Osteoblast (primary cell): ENCODE results near the gene CHEK1. TPM values are rescaled to one million over a fixed set of nuclear protein-coding genes. Genes with fewer than 3 reads are reported as not detected.

ENCODE experiments used
- DNase-seq: peaks from one replicate; pipeline ENCODE4 v3.0.0; 2011; ENCODE audit warnings: low spot score, mixed read lengths; ENCODE audit not compliant: insufficient read length; ENCODE audit errors: missing footprints
- H2AFZ ChIP-seq: 2 replicates; pipeline ENCODE4 v1.6.0; 2011; ENCODE audit warnings: mild to moderate bottlenecking, low read length
- H3K27ac ChIP-seq: 2 replicates; pipeline ENCODE4 v1.5.1; 2011; ENCODE audit warnings: mild to moderate bottlenecking, low read depth, low read length, moderate library complexity
- H3K27me3 ChIP-seq: 2 replicates; pipeline ENCODE4 v1.6.0; 2012; ENCODE audit warnings: mild to moderate bottlenecking, control low read depth, inconsistent platforms, low read length, moderate library complexity; ENCODE audit not compliant: insufficient read depth
- H3K36me3 ChIP-seq: 2 replicates; pipeline ENCODE4 v1.5.1; 2011; ENCODE audit warnings: mild to moderate bottlenecking, low read length, control low read depth, moderate library complexity; ENCODE audit not compliant: insufficient read depth
- H3K4me1 ChIP-seq: 2 replicates; pipeline ENCODE4 v1.5.1; 2011; ENCODE audit warnings: mild to moderate bottlenecking, low read length, control low read depth, moderate library complexity; ENCODE audit not compliant: insufficient read depth
- H3K4me2 ChIP-seq: 2 replicates; pipeline ENCODE4 v1.6.0; 2011; ENCODE audit warnings: mild to moderate bottlenecking, low read length; ENCODE audit not compliant: insufficient read depth
- H3K4me3 ChIP-seq: fragments of 200-600 bp; sonication (generic); 3 replicates; pipeline ENCODE4 v1.5.1; 2012; ENCODE audit warnings: mild to moderate bottlenecking, low read length, inconsistent platforms; ENCODE audit not compliant: insufficient read depth
- H3K79me2 ChIP-seq: 2 replicates; pipeline ENCODE4 v1.6.0; 2012; ENCODE audit warnings: mild to moderate bottlenecking, low read length, control low read depth, inconsistent platforms; ENCODE audit not compliant: insufficient read depth
- H3K9me3 ChIP-seq: 2 replicates; pipeline ENCODE4 v1.5.1; 2011; ENCODE audit warnings: low read depth, low read length, control low read depth
- H4K20me1 ChIP-seq: 2 replicates; pipeline ENCODE4 v1.6.0; 2012; ENCODE audit warnings: mild to moderate bottlenecking, low read length, control low read depth; ENCODE audit not compliant: insufficient read depth
- total RNA-seq: library from RNA; depleted of rRNA; stranded (reverse); fragments of >200 nt; gene quantifications from 2 replicates; pipeline ENCODE4 v1.2.3, GENCODE V29; 2012
- TF ChIP-seq, protein P1 (sequence below): IDR thresholded peaks from 2 replicates; pipeline ENCODE4 v1.5.1; 2011; ENCODE audit warnings: mild to moderate bottlenecking, low read depth, low read length, moderate library complexity; ENCODE audit errors: extremely low read depth

The CHEK1 gene
- total RNA-seq, 1 donor = 16.6 TPM

DNA sequence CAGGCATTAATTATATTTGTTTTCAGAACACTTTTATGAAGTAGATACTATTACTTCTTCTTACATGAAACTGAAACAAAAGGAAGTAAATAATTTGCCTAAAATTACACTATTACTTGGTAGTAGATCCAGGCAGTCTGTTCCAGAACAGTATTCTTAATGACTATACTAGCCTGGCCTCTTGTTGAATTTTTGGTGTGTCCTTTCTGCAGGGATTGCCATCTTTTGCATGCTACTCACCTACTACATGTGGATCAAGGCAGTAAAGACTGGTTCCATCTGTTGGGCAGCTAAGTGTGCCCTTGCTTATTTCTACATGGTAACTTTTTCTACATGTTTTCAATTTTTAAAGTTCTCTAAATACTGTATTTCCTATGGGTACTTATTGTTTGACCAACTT, 19.5 kb upstream of the CHEK1 start:
- no peak overlapping the region for H3K4me2 ChIP-seq
- TF ChIP-seq, protein P1, sequence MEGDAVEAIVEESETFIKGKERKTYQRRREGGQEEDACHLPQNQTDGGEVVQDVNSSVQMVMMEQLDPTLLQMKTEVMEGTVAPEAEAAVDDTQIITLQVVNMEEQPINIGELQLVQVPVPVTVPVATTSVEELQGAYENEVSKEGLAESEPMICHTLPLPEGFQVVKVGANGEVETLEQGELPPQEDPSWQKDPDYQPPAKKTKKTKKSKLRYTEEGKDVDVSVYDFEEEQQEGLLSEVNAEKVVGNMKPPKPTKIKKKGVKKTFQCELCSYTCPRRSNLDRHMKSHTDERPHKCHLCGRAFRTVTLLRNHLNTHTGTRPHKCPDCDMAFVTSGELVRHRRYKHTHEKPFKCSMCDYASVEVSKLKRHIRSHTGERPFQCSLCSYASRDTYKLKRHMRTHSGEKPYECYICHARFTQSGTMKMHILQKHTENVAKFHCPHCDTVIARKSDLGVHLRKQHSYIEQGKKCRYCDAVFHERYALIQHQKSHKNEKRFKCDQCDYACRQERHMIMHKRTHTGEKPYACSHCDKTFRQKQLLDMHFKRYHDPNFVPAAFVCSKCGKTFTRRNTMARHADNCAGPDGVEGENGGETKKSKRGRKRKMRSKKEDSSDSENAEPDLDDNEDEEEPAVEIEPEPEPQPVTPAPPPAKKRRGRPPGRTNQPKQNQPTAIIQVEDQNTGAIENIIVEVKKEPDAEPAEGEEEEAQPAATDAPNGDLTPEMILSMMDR = no peak
- H3K4me3 ChIP-seq = no peak overlapping the region
- no peaks in the 10 kb centered on the region for H3K27me3 ChIP-seq
- DNase-seq = no peak
- peaks cover 14% of the 10 kb centered on the region for H3K4me1 ChIP-seq
- peaks cover 89% of the 10 kb centered on the region for H3K36me3 ChIP-seq
- H2AFZ ChIP-seq = no peak overlapping the region
- no peak overlapping the region for H3K27ac ChIP-seq
- H3K9me3 ChIP-seq = no peaks in the 10 kb centered on the region
- H3K79me2 ChIP-seq = peaks cover 19% of the 10 kb centered on the region
- peaks cover 3% of the 10 kb centered on the region for H4K20me1 ChIP-seq

DNA sequence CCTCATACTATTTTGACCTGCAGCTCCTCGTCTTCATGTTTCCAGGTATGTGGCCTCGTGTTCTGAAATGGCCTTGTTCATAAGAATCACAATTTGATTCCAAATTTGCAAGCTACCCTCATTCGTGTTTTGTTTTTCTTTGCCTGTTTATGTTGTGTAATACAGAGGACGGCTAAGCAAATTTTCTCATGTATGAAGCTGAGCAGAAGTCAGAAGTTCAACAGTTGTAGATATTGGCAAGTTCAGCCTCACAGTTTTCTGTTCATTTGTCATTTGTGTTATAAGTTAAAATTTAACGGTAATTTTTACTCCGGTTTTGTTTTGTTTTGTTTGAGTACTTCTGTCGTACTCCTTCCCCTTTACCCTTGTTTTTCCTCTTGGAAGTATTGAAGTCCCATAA, 15.4 kb upstream of the CHEK1 start:
- H3K36me3 ChIP-seq = peaks cover 89% of the 10 kb centered on the region
- TF ChIP-seq, protein P1 = no peak
- no peaks in the 10 kb centered on the region for H3K9me3 ChIP-seq

DNA sequence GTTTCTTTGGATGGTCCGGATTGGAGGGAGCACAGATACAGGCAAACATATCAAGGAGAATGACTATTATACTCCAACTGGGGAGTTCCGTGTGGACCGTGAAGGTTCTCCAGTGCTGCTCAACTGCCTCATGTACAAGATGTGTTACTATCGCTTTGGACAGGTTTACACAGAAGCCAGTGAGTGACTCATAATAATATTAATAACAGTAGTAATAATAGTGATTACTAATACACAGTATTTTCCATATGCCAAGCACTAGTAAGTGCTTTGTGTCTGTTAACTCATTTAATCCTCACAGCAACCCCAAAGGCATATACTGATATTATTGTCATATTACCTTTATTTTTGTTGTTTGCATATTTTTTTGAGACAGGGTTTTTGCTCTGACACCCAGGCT, 6.6 kb upstream of the CHEK1 start:
- Histone ChIP-seq H2AFZ (no peak overlapping the region), H3K9me3 (no peaks in the 10 kb centered on the region), H3K4me2 (no peak overlapping the region), H4K20me1 (no peaks in the 10 kb centered on the region), H3K27ac (no peak overlapping the region), H3K36me3 (peaks cover 70% of the 10 kb centered on the region), H3K4me3 (no peak overlapping the region), H3K4me1 (peaks cover 9% of the 10 kb centered on the region), H3K27me3 (no peaks in the 10 kb centered on the region), H3K79me2 (no peaks in the 10 kb centered on the region)
- no peak for DNase-seq
- TF ChIP-seq, protein P1 = no peak

More for the DNA sequence above, 15.4 kb upstream of the CHEK1 start:
- Histone ChIP-seq H3K4me2 (no peak overlapping the region), H2AFZ (no peak overlapping the region), H3K4me1 (no peaks in the 10 kb centered on the region), H4K20me1 (no peaks in the 10 kb centered on the region), H3K27ac (no peak overlapping the region), H3K79me2 (peaks cover 2% of the 10 kb centered on the region), H3K4me3 (no peak overlapping the region), H3K27me3 (no peaks in the 10 kb centered on the region)
- DNase-seq = no peak

DNA sequence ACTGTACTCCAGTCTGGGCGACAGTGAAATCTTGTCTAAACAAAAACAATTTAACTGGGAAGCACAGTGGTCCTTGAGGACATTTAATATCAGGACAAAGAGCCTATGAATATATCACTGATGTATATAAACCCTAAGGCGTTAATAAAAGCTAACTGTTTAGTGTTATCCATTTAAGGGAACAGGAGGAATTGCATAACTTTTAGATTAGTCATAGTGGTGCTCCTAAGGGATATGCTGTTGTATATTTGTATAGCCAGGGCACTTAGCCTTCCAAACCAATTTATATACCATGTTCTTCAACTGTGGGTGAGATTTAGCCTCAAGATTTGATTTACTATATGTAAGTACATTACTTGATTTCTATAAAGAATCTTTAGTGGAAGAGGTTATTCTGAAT, 3.0 kb upstream of the CHEK1 start:
- H3K4me3 ChIP-seq = no peak overlapping the region
- peak overlapping the region; percentile 12 for H3K4me2 ChIP-seq
- H3K4me1 ChIP-seq = peaks cover 18% of the 10 kb centered on the region
- TF ChIP-seq, protein P1 = no peak
- peaks cover 46% of the 10 kb centered on the region for H3K36me3 ChIP-seq
- DNase-seq = peak; percentile 59
- no peak overlapping the region for H3K27ac ChIP-seq
- no peaks in the 10 kb centered on the region for H4K20me1 ChIP-seq
- no peaks in the 10 kb centered on the region for H3K9me3 ChIP-seq
- H2AFZ ChIP-seq = no peak overlapping the region
- peaks cover 2% of the 10 kb centered on the region for H3K79me2 ChIP-seq
- no peaks in the 10 kb centered on the region for H3K27me3 ChIP-seq
